ENCODE measurements around the gene SIRT3.

DNA sequence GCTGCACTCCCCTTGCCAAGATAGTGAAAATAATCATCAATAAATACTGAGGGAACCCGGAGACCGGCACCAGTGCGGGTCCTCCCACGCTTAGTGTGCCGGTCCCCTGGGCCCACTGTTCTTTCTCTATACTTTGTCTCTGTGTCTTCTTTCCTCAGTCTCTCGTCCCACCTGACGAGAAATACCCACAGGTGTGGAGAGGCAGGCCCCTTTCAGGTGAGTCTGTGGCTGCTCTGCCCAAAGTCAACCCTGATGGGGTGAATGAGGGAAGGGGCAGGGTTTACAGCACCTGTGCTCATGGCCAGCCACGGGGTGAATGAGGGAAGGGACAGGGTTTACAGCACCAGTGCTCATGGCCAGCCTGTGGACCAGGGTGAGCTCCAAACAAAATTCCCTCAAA, 33.7 kb downstream of the SIRT3 start:
- TF ChIP-seq, protein P1, sequence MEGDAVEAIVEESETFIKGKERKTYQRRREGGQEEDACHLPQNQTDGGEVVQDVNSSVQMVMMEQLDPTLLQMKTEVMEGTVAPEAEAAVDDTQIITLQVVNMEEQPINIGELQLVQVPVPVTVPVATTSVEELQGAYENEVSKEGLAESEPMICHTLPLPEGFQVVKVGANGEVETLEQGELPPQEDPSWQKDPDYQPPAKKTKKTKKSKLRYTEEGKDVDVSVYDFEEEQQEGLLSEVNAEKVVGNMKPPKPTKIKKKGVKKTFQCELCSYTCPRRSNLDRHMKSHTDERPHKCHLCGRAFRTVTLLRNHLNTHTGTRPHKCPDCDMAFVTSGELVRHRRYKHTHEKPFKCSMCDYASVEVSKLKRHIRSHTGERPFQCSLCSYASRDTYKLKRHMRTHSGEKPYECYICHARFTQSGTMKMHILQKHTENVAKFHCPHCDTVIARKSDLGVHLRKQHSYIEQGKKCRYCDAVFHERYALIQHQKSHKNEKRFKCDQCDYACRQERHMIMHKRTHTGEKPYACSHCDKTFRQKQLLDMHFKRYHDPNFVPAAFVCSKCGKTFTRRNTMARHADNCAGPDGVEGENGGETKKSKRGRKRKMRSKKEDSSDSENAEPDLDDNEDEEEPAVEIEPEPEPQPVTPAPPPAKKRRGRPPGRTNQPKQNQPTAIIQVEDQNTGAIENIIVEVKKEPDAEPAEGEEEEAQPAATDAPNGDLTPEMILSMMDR (optimal IDR thresholded peaks at IDR 0.05 in 1 of 3, IDR thresholded peaks at IDR 0.05 in 1 of 3, conservative IDR thresholded peaks at IDR 0.05 in 1 of 3; ENCODE audit: extremely low read depth in 1 of 3, insufficient read depth in 2 of 3, low read length in 3 of 3), result no peak
- TF ChIP-seq EZH2 (IDR thresholded peaks at IDR 0.05; ENCODE audit: low read length), result no peak

Measured in keratinocyte (primary cell).